DND-41 (cell line): Measurements from ENCODE around the gene SMCP.

Experiments used
- CTCF ChIP-seq: IDR thresholded peaks from 2 replicates; pipeline ENCODE4 v1.5.1; 2012; ENCODE audit warnings: borderline replicate concordance, low read length, moderate library complexity, mild to moderate bottlenecking; ENCODE audit not compliant: poor library complexity, severe bottlenecking; ENCODE audit errors: extremely low read depth
- EZH2 ChIP-seq: IDR thresholded peaks from 3 replicates; pipeline ENCODE4 v1.6.1; 2012; ENCODE audit warnings: borderline replicate concordance, low read depth, mild to moderate bottlenecking, moderate library complexity, low read length, inconsistent platforms; ENCODE audit not compliant: severe bottlenecking

- TF ChIP-seq CTCF (no peak), EZH2 (no peak)
These were observed 26.7 kb downstream of the SMCP start for GRCh38 chr1:152904688-152905440.
